Measurements from ENCODE around the gene EME2.
"Not testable (repeated sequence)": the region's sequence is repeated elsewhere in the genome, so short reads cannot be mapped to it uniquely, and the experiment has no call there.

The EME2 gene, protein sequence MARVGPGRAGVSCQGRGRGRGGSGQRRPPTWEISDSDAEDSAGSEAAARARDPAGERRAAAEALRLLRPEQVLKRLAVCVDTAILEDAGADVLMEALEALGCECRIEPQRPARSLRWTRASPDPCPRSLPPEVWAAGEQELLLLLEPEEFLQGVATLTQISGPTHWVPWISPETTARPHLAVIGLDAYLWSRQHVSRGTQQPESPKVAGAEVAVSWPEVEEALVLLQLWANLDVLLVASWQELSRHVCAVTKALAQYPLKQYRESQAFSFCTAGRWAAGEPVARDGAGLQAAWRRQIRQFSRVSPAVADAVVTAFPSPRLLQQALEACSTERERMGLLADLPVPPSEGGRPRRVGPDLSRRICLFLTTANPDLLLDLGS

DNA sequence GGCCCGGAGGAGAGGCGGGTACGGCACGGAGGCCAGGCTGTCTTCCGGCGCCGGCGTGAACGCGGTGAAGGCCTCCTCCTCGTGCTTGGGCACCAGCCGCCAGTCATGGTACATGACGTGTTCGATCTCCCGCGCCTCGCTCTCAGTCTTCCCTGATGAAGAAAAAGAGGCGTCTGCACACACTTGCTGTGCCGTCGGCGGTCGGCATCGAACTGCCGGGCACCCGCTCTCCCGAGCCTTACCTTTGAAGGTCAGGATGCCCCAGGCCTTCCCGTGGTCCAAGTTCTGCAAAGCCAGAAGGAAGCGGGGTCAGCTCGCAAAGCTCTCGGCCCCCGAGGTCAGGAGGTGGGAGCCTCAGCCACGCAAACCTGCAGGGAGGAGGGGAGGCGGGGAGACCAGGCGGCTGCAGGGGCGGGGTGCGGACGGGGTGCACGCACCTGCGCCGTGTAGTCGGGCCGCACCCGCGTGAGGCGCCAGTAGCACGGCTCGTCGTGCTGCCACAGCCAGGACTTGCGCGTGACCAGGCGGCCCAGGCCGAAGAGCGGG, at the start of gene EME2:
Gene EME2, plus strand, starts transcription at position 449 of the 546 bp plus-strand sequence. CDS start 418 bp downstream, outside the sequence.
- DNase-seq, result peak; percentile 37

DNA sequence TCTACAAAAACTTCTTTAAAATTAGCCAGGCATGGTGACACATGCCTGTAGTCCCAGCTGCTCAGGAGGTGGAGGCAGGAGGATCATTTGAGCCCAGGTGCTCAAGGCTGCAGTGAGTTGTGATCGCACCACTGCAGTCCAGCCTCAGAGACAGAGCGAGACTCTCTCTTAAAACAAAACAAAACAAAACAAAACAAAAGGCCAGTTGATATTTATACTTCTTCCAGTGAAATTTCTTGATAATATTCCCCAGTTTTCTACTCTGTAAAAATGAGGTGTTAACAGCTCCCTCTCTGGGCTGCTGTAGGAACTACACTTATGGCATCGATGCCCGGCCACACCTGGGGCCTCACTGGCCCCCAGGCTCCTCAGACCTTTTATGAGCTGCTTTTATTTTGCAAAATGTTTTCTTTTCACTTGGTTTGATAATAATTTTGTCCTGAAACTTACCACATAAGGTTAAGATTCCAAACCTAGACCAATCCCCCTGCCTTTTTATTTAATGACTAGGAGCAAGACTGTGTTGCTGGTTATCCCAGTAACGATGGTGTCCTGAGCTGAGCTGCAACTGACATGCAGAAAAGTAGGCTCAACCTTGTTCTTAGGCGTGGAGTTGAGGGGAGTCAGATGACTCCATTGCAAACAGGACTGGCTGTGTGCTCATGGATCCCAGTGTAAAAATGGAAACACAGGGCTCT, 49.0 kb upstream of the EME2 start:
- DNase-seq, result peak; percentile 57

DNA sequence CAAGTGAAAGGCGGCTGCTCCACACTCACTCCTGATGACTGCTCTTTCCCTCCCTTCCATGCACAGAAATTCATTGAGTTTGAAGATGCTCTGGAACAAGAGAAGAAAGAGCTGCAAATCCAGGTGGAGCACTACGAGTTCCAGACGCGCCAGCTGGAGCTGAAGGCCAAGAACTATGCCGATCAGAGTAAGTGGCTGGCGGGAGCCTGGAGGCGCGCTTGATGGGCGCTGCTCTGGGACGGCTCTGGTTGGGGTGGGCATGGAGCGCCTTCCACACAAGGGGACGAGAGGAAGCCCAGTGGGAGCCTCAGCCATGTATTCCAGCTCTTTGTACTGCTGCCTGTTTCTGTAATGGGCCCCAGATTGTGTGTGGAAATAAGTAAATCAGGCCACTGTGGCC, 48.1 kb upstream of the EME2 start:
- no peak for DNase-seq

DNA sequence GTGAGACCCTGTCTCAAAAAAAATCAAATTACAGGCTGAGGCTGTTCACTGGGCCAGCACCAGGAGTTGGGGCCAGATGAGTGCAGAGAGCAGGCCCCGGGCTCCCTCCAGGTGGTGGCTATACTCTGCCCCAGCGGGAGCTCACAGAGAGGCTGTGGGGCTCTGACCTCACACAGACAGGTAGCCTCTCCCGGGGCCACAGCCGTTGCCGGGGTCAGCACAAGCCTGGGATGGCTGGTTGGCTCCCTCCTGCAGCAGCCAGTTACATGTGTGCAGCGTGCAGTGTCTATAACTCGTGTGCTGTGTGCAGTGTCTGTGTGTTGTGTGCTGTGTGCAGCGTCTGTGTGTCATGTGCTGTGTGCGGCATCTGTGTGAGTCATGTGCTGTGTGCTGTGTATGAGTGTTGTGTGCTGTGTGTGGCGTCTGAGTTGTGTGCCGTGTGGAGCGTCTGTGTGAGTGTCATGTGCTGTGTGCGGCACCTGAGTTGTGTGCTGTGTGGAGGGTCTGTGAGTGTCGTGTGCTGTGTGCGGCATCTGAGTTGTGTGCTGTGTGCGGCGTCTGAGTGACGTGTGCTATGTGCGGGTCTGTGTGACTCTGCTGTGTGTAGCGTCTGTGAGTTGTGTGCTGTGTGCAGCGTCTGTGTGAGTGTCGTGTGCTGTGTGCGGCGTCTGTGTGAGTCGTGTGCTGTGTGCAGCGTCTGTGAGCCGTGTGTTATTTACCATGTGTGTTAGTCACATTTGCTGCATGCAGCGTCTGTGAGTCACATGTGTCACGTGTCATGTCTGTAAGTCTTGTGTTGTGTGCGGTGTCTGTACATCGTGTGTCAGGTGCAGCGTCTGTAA, 45.7 kb upstream of the EME2 start:
- no peak for DNase-seq

DNA sequence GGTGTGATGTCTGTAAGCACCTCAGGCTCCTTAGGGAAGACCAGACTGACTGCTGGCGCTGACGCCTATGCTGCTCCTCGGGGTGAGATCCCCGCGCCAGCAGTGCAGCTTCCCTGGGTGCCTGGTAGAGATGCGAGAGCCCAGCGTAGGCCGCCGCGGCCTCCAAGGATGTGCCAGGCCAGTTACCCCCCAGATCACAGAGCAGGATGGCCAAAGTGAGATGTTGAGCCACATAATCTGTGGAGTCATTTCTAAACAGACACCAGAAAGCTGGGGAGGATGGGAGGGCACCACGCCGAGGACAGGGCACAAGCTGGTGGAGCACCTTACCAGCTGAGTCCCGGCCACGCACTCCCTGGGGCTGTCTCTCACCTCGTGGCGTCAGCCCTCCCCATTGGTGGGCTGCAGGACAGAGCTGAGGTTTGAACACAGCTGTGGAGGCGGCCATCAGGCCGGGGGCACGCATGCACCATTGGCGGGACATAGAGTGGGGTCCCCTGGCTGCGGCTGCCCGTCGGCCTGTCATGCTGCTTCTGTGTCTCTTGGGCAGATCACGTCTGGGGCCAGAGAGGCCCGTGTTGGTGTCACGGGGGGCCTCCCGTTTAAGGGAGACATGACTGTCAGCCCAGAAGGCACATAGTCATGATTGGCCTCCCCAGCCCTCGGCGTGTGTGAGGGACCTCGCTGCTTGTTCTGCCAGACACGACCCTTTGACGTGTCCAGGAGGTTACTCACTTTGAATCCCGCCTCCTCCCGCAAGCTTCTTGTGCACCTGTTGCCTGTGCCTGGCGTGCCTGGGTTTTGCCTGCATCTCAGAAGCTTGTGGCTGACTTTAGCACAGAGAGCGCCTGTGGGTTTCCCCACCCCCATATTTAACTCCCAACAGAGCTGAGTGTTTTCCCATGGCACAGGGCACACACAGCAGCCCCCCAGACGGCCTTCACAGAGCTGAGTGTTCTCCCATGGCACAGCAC, 44.7 kb upstream of the EME2 start:
- no peak for DNase-seq

DNA sequence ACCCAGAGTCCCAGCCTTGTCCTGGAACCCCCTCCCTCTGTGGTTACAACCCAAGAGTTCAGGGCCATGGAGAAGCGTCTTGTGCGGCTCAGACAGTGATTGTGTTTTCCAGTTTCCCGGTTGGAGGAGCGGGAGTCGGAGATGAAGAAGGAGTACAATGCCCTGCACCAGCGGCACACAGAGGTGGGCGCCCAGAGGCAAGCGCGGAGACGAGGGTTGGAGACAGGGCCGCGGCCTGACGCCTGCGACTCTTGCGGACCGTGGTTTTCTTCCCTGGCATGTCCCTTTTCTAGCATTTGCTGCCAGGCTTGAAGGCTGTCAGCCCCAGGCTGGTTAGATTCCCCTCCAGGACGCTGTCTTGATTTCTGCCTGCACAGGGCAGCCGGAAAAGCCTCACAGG, 43.6 kb upstream of the EME2 start:
- no peak for DNase-seq

DNA sequence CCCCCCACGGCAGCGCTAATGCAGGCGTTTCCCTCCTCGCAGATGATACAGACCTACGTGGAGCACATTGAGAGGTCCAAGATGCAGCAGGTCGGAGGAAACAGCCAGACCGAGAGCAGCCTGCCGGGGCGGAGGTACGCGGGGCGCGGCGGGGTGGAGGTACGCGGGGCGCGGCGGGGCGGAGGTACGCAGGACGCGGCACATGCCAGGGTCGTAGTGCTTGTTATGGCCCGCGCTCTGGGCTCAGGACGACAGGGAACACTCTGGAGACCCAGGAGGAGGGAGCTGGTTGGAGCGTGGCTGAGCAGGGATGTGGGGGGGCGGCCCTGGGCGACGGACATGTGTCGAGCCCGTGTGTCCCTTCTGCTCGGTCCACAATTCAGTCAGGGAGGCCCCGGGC, 43.2 kb upstream of the EME2 start:
- DNase-seq, result no peak

DNA sequence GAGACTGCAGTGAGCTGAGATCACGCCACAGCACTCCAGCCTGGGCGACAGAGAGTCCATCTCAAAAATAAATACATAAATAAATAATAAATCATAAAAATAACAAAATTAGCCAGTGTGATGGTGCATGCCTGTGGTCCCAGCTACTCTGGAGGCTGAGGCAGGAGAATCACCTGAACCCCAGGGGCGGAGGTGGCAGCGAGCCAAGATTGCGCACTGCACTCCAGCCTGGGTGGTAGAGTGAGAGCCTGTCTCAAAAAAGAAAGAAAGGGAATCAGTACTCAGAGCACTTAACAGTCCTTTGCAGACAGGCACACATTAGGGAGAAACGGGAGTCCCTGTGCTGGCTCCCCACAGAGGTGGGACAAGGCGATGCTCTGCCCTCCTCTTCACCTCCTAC, 41.5 kb upstream of the EME2 start:
- DNase-seq, result no peak

DNA sequence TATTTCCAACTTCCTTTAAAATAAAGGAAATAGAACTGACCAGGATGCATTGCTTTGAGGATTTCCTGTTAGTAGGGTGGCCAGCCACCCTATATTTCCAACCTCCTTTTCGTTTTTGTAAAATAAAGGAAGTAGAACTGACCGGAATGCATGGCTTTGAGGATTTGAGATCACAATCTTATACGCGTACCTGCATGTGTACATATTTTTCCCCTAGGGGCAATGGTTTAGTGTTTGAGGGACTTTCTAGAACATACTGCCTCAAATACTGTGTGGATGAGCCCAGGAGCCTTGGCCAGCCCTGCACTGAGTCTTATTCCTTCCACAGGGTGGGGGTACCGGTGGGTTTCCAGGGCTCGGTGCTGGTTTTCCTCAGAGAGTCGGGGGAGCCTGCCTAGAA, 41.0 kb upstream of the EME2 start:
- DNase-seq, result no peak

DNA sequence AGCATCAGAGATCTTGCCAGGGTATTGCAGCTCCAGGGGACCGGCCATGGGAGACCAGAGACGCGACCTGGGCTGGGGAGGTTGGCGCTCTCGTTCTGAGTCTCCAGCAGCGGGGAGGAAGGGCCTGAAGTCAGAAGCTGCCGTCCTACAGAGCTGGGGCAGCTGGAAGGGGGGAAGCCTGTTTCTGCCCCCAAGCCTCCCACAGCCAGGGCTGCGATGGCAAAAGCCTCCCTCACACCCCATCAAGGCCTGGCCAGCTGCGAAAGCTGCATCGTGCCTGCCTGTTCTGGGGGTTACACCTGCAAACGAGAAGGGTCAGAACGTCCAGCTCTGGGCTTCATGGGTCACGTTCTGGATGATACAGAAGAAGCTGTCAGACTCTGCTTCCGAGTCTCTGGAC, 40.5 kb upstream of the EME2 start:
- DNase-seq, result no peak

DNA sequence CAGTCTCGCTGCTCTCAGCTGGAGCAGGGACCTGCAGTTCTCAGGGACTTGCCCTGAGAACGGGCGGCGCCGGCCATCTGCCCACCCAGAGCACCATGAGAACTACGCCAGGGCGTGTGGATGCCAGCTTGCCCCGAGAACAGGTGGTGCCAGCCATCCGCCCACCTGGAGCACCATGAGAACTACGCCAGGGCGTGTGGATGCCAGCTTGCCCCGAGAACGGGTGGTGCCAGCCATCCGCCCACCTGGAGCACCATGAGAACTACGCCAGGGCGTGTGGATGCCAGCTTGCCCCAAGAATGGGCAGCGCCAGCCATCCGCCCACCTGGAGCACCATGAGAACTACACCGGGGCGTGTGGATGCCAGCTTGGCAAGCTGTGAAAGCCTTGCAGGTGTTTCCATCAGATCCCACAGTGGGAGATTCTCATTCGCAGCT, 40.0 kb upstream of the EME2 start:
- not testable (repeated sequence) for DNase-seq

DNA sequence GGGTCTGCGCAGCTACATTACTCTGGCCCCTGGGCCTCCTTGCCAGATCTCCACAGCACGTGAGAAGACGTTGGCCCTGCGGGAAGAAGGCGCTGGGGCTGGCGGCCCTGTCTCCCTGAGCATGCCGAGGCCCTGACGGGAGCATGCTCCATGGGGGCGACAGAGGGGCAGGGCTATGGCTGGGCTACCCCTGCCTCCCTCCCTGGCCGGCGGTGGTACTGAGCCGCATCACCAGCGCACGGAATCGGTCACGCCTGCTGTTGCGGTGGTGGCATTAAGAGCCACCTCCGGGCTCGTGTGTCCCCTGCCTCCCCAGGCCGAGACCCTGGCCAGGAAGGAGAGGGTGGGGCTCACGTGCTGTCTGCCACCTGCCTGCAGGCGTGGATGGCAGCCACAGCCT, 38.5 kb upstream of the EME2 start:
- DNase-seq, result no peak

DNA sequence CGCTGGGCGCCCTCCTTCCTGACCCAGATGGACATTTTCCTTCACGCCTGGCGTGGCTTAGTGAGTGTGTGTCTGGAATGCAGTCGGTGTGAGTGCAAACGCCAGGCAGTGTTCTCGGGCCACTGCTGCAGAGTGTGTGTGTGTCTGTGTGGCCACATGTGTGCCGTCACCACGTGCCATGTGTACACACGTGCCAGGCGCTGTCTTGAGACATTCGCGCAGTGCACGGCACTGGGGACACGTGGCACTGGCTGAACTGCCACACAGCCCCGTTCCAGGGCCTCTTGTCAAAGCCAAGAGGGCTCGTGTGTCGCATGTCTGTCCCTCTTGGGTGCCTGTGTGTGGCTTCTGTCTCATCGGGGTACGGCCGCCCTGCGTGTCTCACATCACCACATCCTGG, 37.8 kb upstream of the EME2 start:
- DNase-seq, result no peak

DNA sequence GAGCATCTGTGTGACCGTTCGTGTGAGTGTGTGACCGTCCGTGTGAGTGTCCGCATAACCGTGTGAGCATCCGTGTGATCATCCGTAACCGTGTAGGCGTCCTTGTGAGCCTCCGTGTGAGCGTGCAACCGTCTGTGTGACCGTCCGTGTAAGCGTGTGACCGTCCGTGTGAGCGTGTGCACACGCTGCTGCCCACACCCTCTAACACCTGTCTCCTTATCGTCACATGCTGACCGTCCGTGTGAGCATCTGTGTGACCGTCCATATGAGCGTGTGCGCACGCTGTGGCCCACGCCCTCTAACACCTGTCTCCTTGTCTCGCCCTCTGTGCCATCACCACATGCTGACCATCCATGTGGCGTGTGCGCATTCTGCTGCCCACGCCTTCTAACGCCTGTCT, 32.4 kb upstream of the EME2 start:
- DNase-seq, result no peak

DNA sequence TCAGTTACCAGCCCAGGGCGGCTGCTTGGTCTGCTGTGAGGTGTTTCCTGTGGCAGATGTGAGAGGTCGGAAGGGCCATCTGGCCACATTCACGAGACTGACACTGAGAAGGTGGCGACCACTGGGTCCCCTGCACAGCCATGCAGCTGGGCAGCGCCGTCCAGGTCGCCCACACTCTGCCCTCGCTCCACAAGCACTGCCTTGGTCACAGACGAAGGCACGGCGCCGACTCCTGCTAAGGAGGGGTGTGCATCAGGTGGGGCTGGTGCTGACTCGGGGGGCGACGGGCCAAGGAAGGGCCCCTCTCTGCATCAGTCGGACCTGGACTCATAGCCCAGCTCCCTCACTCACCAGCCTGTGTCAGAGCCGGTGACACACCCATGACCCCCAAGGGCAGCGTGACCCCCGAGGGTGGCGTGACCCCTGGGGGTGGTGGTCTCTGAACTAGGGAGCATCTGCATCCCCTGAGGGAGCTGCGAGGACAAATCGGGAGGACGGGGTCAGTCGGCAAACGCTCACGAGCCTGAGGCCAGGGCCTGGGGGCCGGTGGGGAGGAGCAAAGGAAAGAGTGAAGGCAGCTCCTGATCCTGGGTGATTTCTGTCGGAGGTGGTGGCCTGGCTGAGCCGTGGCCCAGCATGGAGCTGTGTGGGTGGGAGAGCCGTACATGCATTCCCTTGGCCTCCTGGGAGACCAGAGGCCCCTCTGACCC, 31.7 kb upstream of the EME2 start:
- no peak for DNase-seq

DNA sequence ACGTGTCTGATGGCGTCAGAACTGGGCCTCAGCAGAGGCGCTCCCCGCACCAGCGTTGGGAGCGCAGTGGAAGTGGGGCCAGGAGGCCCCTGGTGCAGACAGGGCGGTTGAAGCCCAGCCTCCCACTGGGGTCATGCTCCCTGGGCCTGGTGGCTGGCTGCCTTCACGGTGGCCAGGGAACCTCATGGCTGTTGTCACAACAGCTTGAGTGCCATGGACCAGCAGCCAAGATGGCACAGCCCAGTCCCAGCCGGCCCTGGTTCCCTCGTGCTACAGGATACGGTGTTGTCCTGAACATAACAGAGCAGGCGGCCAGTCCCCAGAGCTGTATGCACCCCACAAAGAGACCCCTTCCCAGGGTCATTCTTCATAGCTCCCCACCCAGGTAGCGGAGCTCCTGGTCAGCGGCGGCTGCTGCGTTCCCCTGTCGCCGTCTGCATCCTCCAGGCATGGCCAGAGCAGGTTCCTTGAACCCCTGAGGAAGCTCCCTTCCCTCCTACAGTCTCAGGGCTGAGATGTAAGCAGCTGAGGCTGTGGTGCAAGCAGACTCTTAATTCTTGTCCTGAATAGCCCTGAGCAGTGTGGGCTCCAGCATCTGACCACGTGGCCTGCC, 31.0 kb upstream of the EME2 start:
- DNase-seq, result no peak

DNA sequence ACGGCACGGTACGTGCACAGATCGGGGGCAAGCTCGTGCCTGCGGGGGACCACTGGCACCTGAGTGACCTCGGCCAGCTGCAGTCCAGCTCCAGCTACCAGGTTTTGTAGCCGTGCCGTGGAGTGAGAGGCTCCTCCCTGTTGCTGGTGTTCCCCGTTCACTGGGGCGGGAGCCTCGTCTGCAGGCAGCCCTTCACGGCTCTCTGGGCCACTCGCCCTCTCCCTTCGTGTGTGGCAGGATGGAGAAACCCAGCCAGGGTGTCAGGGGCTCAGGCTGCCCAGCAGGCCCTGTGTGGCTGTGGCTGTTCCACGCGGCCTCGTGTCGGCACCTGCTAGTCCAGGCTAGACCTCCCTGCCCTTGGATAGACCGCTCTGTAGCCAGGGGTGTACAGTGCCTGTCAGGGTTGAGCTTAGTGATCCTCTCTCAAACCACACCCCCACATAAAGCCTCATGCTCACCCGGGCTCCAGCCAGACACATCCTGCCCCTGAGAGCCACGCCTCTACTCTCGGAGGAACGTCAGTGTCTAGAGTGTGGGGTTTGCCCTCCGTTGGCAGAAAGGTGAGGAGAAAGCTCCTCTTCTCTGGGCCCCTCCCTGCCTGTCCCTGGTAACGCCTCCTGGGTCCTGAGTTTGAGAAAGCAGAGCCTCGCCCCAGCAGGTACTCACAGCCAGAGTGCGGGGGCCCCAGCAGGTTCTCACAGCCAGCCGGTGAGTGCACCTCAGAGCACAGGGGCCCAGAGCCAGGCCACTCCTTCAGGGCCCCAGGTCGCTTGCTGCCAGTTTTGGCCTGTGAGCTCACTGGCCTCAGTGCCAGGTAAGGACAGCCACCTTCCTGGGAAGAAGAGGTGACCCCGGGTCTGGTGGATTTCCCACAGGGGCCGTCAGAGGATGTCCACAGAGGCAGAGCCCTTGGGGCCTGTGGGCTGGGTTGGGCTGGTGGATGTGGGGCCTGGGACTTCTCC, 29.0 kb upstream of the EME2 start:
- DNase-seq, result no peak

DNA sequence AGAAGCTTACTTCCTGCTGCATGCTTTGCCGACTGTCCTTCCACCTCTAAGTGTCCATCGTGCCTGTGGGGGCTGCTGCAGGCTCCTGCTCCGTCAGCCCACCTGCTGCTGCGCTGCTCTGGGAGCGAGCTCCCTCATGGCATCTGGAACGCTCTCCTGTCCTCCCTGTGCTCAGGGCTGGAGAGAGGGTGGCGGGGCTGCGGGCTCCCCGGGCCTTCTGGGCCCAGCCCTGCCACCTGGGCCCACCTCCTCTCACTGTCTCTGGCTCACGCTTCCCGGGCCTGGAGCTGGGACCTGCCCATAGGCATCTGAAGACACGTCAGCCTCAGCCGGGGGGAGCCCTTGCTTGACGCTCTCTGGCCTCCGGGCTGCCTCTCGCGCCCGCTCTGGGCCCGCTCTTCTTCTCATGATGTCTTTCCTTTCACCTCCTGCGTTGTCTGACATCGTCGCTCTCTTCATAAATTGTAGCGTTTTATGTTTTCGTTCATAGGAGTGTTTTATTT, 28.2 kb upstream of the EME2 start:
- no peak for DNase-seq

DNA sequence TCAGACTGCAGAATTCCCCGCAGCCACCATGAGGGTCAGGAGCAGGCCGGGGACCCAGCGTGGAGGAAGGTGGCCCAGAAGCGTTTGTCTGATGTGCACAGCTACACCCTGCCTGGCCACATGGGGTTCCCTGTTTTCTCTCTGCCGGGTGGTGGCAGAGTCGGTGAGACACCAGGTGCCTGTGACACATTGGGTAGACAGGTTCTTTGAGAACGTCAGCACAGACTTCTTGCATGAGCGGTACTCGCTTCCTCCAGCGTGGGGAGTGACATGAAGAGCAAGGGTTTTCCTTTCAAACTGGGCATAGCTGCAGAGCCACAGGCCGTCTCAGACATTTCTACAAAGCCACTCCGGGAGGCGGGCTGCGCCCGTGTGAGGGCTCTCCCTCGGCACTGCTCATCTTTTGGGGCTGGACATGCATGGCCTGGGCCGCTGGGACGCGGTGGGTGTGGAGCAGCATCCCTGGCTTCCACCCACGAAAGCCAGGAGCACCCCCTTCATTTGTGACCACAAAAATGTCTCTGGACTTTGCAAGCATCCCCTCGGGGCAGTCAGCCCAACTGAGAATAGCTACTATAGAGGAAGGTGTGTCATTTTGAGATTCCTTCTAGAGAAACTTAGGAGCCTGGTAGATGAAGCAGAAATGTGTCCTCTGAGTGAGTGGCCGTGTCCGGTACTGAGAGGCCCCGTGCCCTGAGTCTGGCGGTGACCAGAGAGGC, 27.3 kb upstream of the EME2 start:
- DNase-seq, result no peak
